RWPE2 (cell line): ENCODE results near the gene DEPDC7.

Source experiments
- ATAC-seq: fragments of 200-7000 bp; cut with Tn5 transposase; 3 replicates; pipeline ENCODE4 v1.9.1; 2021; ENCODE audit warnings: low read depth
- DNase-seq: peaks from one replicate; pipeline ENCODE4 v3.0.0-alpha.2; 2020; ENCODE audit warnings: low spot score
- H3K27ac ChIP-seq: fragments of 450-650 bp; 2 replicates; pipeline ENCODE4 v1.5.1; 2017; ENCODE audit warnings: mild to moderate bottlenecking; ENCODE audit not compliant: poor library complexity, severe bottlenecking
- H3K27me3 ChIP-seq: fragments of 250-450 bp; sonication (Bioruptor Pico); 2 replicates; pipeline ENCODE4 v1.5.1; 2021; ENCODE audit warnings: mild to moderate bottlenecking, moderate library complexity; ENCODE audit not compliant: insufficient read depth, poor library complexity, severe bottlenecking
- H3K36me3 ChIP-seq: fragments of 250-450 bp; sonication (Bioruptor Pico); 2 replicates; pipeline ENCODE4 v1.5.1; 2020; ENCODE audit warnings: low read depth, mild to moderate bottlenecking, moderate library complexity
- H3K4me1 ChIP-seq: fragments of 250-450 bp; sonication (Bioruptor Pico); 2 replicates; pipeline ENCODE4 v1.5.1; 2021; ENCODE audit warnings: mild to moderate bottlenecking, moderate library complexity; ENCODE audit not compliant: insufficient read depth, poor library complexity, severe bottlenecking
- H3K4me3 ChIP-seq: fragments of 250-450 bp; sonication (Bioruptor Pico); 2 replicates; pipeline ENCODE4 v1.5.1; 2021; ENCODE audit warnings: mild to moderate bottlenecking, moderate library complexity; ENCODE audit not compliant: severe bottlenecking
- H3K9me3 ChIP-seq: fragments of 250-450 bp; sonication (Bioruptor Pico); 2 replicates; pipeline ENCODE4 v1.5.1; 2021; ENCODE audit warnings: mild to moderate bottlenecking, moderate library complexity; ENCODE audit not compliant: severe bottlenecking
- TF ChIP-seq, protein P1 (sequence below): fragments of 450-650 bp; IDR thresholded peaks from one replicate; pipeline ENCODE4 v1.5.1; 2017; ENCODE audit warnings: mild to moderate bottlenecking, moderate library complexity; ENCODE audit not compliant: poor library complexity, severe bottlenecking

DEPDC7 gene

DNA sequence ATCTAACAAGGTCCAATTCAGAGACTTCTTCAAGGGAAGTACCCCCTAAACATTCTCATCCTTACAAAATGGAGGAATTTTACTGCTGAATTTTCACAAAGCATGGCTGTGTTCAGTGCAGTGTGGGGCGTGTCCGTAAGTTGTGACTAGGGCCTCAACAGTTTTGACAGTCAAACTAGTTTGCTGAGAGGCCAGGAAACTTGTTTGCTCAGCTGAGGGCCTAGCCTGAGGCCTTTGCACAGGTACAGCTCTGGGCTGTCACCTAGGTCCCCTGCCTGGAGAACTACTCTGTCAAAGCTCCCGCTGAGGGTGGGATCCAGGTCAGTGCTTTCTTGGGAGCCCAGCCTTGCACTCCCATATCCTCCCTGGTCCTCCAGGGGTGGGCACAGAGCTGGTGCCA is 51.6 kb downstream of the DEPDC7 start:
- H3K27ac ChIP-seq: no peak overlapping the region
- DNase-seq (no peak), ATAC-seq (no peak)
- TF ChIP-seq, protein P1, sequence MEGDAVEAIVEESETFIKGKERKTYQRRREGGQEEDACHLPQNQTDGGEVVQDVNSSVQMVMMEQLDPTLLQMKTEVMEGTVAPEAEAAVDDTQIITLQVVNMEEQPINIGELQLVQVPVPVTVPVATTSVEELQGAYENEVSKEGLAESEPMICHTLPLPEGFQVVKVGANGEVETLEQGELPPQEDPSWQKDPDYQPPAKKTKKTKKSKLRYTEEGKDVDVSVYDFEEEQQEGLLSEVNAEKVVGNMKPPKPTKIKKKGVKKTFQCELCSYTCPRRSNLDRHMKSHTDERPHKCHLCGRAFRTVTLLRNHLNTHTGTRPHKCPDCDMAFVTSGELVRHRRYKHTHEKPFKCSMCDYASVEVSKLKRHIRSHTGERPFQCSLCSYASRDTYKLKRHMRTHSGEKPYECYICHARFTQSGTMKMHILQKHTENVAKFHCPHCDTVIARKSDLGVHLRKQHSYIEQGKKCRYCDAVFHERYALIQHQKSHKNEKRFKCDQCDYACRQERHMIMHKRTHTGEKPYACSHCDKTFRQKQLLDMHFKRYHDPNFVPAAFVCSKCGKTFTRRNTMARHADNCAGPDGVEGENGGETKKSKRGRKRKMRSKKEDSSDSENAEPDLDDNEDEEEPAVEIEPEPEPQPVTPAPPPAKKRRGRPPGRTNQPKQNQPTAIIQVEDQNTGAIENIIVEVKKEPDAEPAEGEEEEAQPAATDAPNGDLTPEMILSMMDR: no peak
- no peaks in the 10 kb centered on the region for H3K9me3 ChIP-seq
- H3K27me3 ChIP-seq: no peaks in the 10 kb centered on the region
- H3K4me1 ChIP-seq: peaks cover 3% of the 10 kb centered on the region
- H3K36me3 ChIP-seq: peaks cover 75% of the 10 kb centered on the region
- no peak overlapping the region for H3K4me3 ChIP-seq

DNA sequence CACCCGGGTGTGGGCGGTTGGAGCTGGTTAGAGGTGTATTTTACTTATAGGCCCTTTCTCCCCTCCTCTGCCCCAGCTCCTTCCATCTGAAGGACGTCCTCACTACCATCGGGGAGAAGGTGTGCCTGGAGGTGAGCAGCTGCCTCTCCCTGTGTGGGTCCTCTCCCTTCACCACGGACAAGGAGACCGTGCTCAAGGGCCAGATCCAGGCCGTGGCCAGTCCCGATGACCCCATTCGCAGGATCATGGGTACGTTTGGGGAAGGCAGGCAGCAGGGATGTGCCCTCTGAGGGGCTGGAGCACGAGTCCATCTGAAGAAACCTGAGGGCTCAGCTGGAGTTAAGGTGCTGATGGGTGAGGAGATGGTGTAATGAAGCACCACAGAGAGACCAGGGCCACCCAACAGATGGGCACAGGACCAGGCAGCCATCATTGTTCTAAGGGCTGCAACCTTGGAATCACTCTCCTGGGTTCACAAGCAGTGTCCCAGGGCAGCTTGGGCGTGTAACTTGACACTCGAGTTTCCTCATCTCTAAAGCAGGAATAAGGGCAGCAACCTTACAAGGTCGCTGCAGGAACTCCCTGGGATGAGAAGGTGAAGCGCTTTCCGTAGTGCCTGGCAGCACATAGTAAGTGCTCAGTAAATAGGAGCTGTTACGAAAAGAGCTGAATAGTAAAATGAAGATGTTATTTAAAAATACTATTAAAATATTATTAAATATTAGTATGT is 53.1 kb downstream of the DEPDC7 start:
- H3K27ac ChIP-seq: no peak overlapping the region
- DNase-seq (no peak), ATAC-seq (no peak)
- TF ChIP-seq, protein P1: no peak
- H3K9me3 ChIP-seq: no peaks in the 10 kb centered on the region
- peaks cover 75% of the 10 kb centered on the region for H3K36me3 ChIP-seq
- no peaks in the 10 kb centered on the region for H3K4me1 ChIP-seq
- no peak overlapping the region for H3K4me3 ChIP-seq
- no peaks in the 10 kb centered on the region for H3K27me3 ChIP-seq

DNA sequence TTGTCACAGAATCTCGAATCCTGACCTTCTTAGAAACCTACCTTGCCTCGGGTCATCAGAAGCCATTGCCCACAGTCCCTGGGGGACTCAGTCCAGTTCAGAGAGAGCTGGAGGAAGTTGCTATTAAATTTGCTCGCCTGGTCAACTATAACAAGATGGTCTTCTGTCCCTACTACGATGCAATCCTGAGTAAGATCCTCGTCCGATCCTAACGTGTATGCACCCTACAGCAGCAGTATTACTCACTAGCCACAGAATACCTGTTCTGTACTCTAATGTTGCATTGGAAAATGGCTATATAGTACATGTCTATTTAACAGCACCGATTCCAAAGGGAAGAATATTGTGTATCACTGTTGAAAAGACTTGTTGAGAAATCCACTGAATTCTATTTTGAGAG is 56.8 kb downstream of the DEPDC7 start:
- Histone ChIP-seq H3K4me1 (no peaks in the 10 kb centered on the region), H3K27me3 (no peaks in the 10 kb centered on the region), H3K4me3 (no peak overlapping the region), H3K36me3 (peaks cover 80% of the 10 kb centered on the region), H3K27ac (no peak overlapping the region), H3K9me3 (no peaks in the 10 kb centered on the region)
- DNase-seq (no peak), ATAC-seq (no peak)
- TF ChIP-seq, protein P1: no peak
